H1 (cell line): ENCODE results near the gene PCDHA12. TPM values are rescaled to one million over a fixed set of nuclear protein-coding genes. Genes with fewer than 3 reads are reported as not detected.

Source experiments
- CTCF ChIA-PET: fragments of 300-600 bp; sonication (Branson Sonifier 250); formaldehyde crosslinking; loops from one replicate; lab custom pipeline; 2021; ENCODE audit not compliant: partially characterized antibody; lab: Charles Lee
- POLR2A ChIA-PET: fragments of 300-600 bp; sonication (Branson Sonifier 250); formaldehyde crosslinking; loops from one replicate; lab custom pipeline; 2021; ENCODE audit warnings: inconsistent platforms; ENCODE audit not compliant: partially characterized antibody; lab: Charles Lee
- DNase-seq, 2 experiments: peaks; one replicate each; pipeline versions ENCODE4 v3.0.0 to v3.0.0-alpha.2; 2010 to 2022; ENCODE audit warnings: low spot score in 2 of 2, low read depth in 1 of 2, mixed read lengths in 1 of 2
- FAIRE-seq: peaks from 2 replicates; lab custom pipeline; 2011; peaks lifted over from hg19 to GRCh38; lab: Jason Lieb, UNC
- H2AFZ ChIP-seq: 2 replicates; pipeline ENCODE4 v1.8.1; 2012; ENCODE audit warnings: low read length, inconsistent platforms
- H2AK5ac ChIP-seq: 2 replicates; pipeline ENCODE4 v1.6.1; 2013; ENCODE audit warnings: low read depth, low read length
- H2BK120ac ChIP-seq: replicated peaks from 2 replicates; pipeline ENCODE3; 2013; ENCODE audit warnings: low read depth, low read length, inconsistent platforms
- H2BK12ac ChIP-seq: 2 replicates; pipeline ENCODE4 v1.6.1; 2013; ENCODE audit warnings: low read depth, low read length
- H2BK15ac ChIP-seq: 2 replicates; pipeline ENCODE4 v1.6.1; 2013; ENCODE audit warnings: low read length
- H2BK20ac ChIP-seq: 2 replicates; pipeline ENCODE4 v1.6.1; 2013; ENCODE audit warnings: low read length
- H2BK5ac ChIP-seq: 2 replicates; pipeline ENCODE4 v1.6.1; 2013; ENCODE audit warnings: low read depth, low read length
- H3K14ac ChIP-seq: 2 replicates; pipeline ENCODE4 v1.6.1; 2013; ENCODE audit warnings: inconsistent platforms; ENCODE audit not compliant: insufficient read length
- H3K18ac ChIP-seq: 2 replicates; pipeline ENCODE4 v1.6.1; 2013; ENCODE audit warnings: low read length; ENCODE audit errors: extremely low read depth
- H3K23ac ChIP-seq: 2 replicates; pipeline ENCODE4 v1.6.1; 2013; ENCODE audit warnings: inconsistent platforms; ENCODE audit not compliant: insufficient read length
- H3K23me2 ChIP-seq: 2 replicates; pipeline ENCODE4 v1.6.1; 2013; ENCODE audit warnings: low read depth, low read length
- H3K27ac ChIP-seq: 2 replicates; pipeline ENCODE4 v1.6.1; 2011; ENCODE audit warnings: low read depth, low read length, inconsistent platforms
- H3K27me3 ChIP-seq, 4 experiments: replicated peaks in 1 of 4; 1 replicate in 1 of 4; 2 replicates in 3 of 4; pipeline versions ENCODE4 v1.6.1 to v1.8.1; 2011 to 2013; ENCODE audit warnings: low read length in 3 of 4, mild to moderate bottlenecking in 3 of 4, inconsistent platforms in 2 of 4, mixed read lengths in 2 of 4, moderate library complexity in 1 of 4; ENCODE audit not compliant: control insufficient read depth in 3 of 4, insufficient read depth in 3 of 4; ENCODE audit errors: extremely low read depth in 1 of 4
- H3K36me3 ChIP-seq, 4 experiments: 2 replicates each; pipeline versions ENCODE4 v1.6.1 to v1.8.1; 2011 to 2013; ENCODE audit warnings: mild to moderate bottlenecking in 4 of 4, low read length in 3 of 4, moderate library complexity in 2 of 4, control low read depth in 1 of 4, inconsistent platforms in 1 of 4; ENCODE audit not compliant: insufficient read depth in 4 of 4, control insufficient read depth in 2 of 4
- H3K4ac ChIP-seq: replicated peaks from 2 replicates; pipeline ENCODE3; 2013; ENCODE audit warnings: low read length, low read depth, mixed read lengths, inconsistent platforms; ENCODE audit not compliant: insufficient read length
- H3K4me1 ChIP-seq, 4 experiments: replicated peaks in 1 of 4; 1 replicate in 1 of 4; 2 replicates in 3 of 4; pipeline versions ENCODE4 v1.6.1 to v1.8.1; 2011 to 2013; ENCODE audit warnings: low read length in 3 of 4, inconsistent platforms in 2 of 4, mixed read lengths in 1 of 4; ENCODE audit not compliant: insufficient read depth in 4 of 4, control insufficient read depth in 3 of 4
- H3K4me2 ChIP-seq, 2 experiments: 2 replicates each; pipeline versions ENCODE4 v1.6.1 to v1.8.1; 2011 to 2013; ENCODE audit warnings: low read depth in 2 of 2, low read length in 2 of 2, control low read depth in 1 of 2, inconsistent platforms in 1 of 2, mild to moderate bottlenecking in 1 of 2; ENCODE audit not compliant: insufficient read depth in 1 of 2
- H3K4me3 ChIP-seq, 4 experiments: fragments of 200-600, 300-600 bp in 1 of 4; sonication (generic), shearing (Covaris generic), sonication (Bioruptor Twin) in 1 of 4; 2 replicates each; pipeline versions ENCODE4 v1.5.1 to v1.8.1; 2011 to 2016; ENCODE audit warnings: low read length in 4 of 4, low read depth in 3 of 4, control low read depth in 2 of 4, inconsistent platforms in 2 of 4, mild to moderate bottlenecking in 2 of 4, mixed read lengths in 1 of 4, moderate library complexity in 1 of 4; ENCODE audit not compliant: insufficient read depth in 2 of 4; ENCODE audit errors: extremely low read depth in 1 of 4
- H3K56ac ChIP-seq: replicated peaks from 2 replicates; pipeline ENCODE3; 2013; ENCODE audit warnings: low read depth, mild to moderate bottlenecking, mixed read lengths, low read length, inconsistent platforms; ENCODE audit not compliant: insufficient read length
- H3K79me1 ChIP-seq: 2 replicates; pipeline ENCODE4 v1.6.1; 2013; ENCODE audit warnings: low read depth, low read length, control low read depth
- H3K79me2 ChIP-seq, 2 experiments: 2 replicates each; pipeline versions ENCODE4 v1.6.1 to v1.8.1; 2012 to 2013; ENCODE audit warnings: low read length in 2 of 2, mild to moderate bottlenecking in 2 of 2, inconsistent platforms in 1 of 2; ENCODE audit not compliant: insufficient read depth in 2 of 2, control insufficient read depth in 1 of 2
- H3K9ac ChIP-seq, 4 experiments: replicated peaks in 1 of 4; 1 replicate in 1 of 4; 2 replicates in 3 of 4; pipeline versions ENCODE4 v1.6.1 to v1.8.1; 2011 to 2013; ENCODE audit warnings: low read depth in 3 of 4, low read length in 3 of 4, control low read depth in 2 of 4, mild to moderate bottlenecking in 2 of 4, moderate library complexity in 2 of 4, inconsistent platforms in 1 of 4; ENCODE audit errors: extremely low read depth in 1 of 4
- H3K9me3 ChIP-seq, 2 experiments: 2 replicates each; pipeline versions ENCODE4 v1.6.1 to v1.8.1; 2012 to 2013; ENCODE audit warnings: mild to moderate bottlenecking in 2 of 2, moderate library complexity in 2 of 2, control low read depth in 1 of 2, inconsistent platforms in 1 of 2, low read depth in 1 of 2, low read length in 1 of 2, mixed read lengths in 1 of 2; ENCODE audit not compliant: insufficient read depth in 2 of 2
- H4K20me1 ChIP-seq, 2 experiments: replicated peaks in 1 of 2; 2 replicates each; pipeline versions ENCODE3 to v1.8.1; 2011 to 2013; ENCODE audit warnings: inconsistent platforms in 2 of 2, low read length in 2 of 2, mild to moderate bottlenecking in 1 of 2; ENCODE audit not compliant: insufficient read depth in 2 of 2, control insufficient read depth in 1 of 2
- H4K5ac ChIP-seq: 2 replicates; pipeline ENCODE4 v1.6.1; 2013; ENCODE audit warnings: low read length, low read depth, mixed read lengths, inconsistent platforms; ENCODE audit not compliant: insufficient read length
- H4K8ac ChIP-seq: 2 replicates; pipeline ENCODE4 v1.8.0; 2013; ENCODE audit warnings: mild to moderate bottlenecking, moderate library complexity, low read length, inconsistent platforms; ENCODE audit not compliant: insufficient read depth; ENCODE audit errors: extremely low read depth
- H4K91ac ChIP-seq: replicated peaks from 2 replicates; pipeline ENCODE3; 2013; ENCODE audit warnings: low read length, mixed read lengths, inconsistent platforms; ENCODE audit not compliant: insufficient read length
- BCL11A ChIP-seq, 2 experiments: IDR thresholded peaks; one replicate each; pipeline ENCODE4 v1.6.1; 2011; ENCODE audit warnings: low read depth in 2 of 2, low read length in 2 of 2, mild to moderate bottlenecking in 2 of 2
- E2F6 ChIP-seq: IDR thresholded peaks from 2 replicates; pipeline ENCODE4 v1.6.1; 2012; ENCODE audit warnings: inconsistent platforms
- HDAC6 ChIP-seq: IDR thresholded peaks from one replicate; pipeline ENCODE4 v1.7.1; 2012; ENCODE audit warnings: low read depth, mild to moderate bottlenecking, inconsistent platforms, low read length, moderate library complexity
- NRF1 ChIP-seq: IDR thresholded peaks from 2 replicates; pipeline ENCODE4 v1.6.1; 2011; ENCODE audit warnings: mild to moderate bottlenecking, low read depth, low read length, improper control_type of control experiment
- POLR2AphosphoS5 ChIP-seq: IDR thresholded peaks from 2 replicates; pipeline ENCODE4 v1.6.1; 2011; ENCODE audit warnings: low read depth, low read length
- RBBP5 ChIP-seq: IDR thresholded peaks from 2 replicates; pipeline ENCODE4 v1.7.1; 2012; ENCODE audit warnings: low read depth, mild to moderate bottlenecking, inconsistent platforms, low read length, moderate library complexity, borderline replicate concordance
- RFX5 ChIP-seq: IDR thresholded peaks from 2 replicates; pipeline ENCODE4 v1.6.1; 2011; ENCODE audit warnings: low read depth, low read length, improper control_type of control experiment, borderline replicate concordance
- RXRA ChIP-seq: IDR thresholded peaks from 2 replicates; pipeline ENCODE4 v1.6.1; 2011; ENCODE audit warnings: low read depth, mild to moderate bottlenecking, low read length, moderate library complexity; ENCODE audit not compliant: insufficient read depth
- TAF7 ChIP-seq: optimal IDR thresholded peaks from 2 replicates; pipeline ENCODE3; 2011; ENCODE audit warnings: low read depth, mild to moderate bottlenecking, inconsistent platforms, low read length, moderate library complexity, borderline replicate concordance
- TEAD4 ChIP-seq: IDR thresholded peaks from 2 replicates; pipeline ENCODE4 v1.6.1; 2012; ENCODE audit warnings: low read depth, low read length, inconsistent platforms, mixed read lengths
- WGBS, 2 experiments: shearing (Covaris generic) in 1 of 2; methylation state at CpG; one replicate each; pipeline versions ENCODE4 v1.1.6 to v1.1.7; 2013 to 2015; ENCODE audit warnings: low lambda C conversion rate in 2 of 2, mixed read lengths in 2 of 2, inconsistent platforms in 1 of 2, low coverage in 1 of 2, missing lambda C conversion rate in 1 of 2; ENCODE audit not compliant: insufficient replicate concordance in 2 of 2, insufficient coverage in 1 of 2, insufficient read length in 1 of 2; ENCODE audit errors: extremely low coverage in 1 of 2, missing lambda C conversion rate in 1 of 2; 5-methylcytosine and 5-hydroxymethylcytosine counted together
- polyA plus RNA-seq, 7 experiments: library from polyadenylated mRNA; depleted of rRNA in 3 of 7; stranded (reverse) in 5 of 7; unstranded in 2 of 7; fragments of >200 nt in 5 of 7; fragments of 200-250 nt in 2 of 7; gene quantifications; 1 replicate in 5 of 7; 2 replicates in 1 of 7; 4 replicates in 1 of 7; pipeline versions ENCODE4 v1.2.1 to v1.2.3, GENCODE V29; 2011 to 2013; ENCODE audit warnings: missing spikeins in 2 of 7, mixed read lengths in 2 of 7
- total RNA-seq: library from RNA; stranded (reverse); fragmentation: NEBNext Ultra II Directional; extraction: Animal tissue kit (Norgen Biotek cat#: 25700); gene quantifications from 2 replicates; pipeline ENCODE4 v1.2.1, GENCODE V29; 2021

Gene PCDHA12
- total and polyA plus RNA-seq, 2 of the 8 experiments (the other 6 are each of a cell fraction or from before 2014, with no cell fraction given) = 4.2 to 9.3 TPM

- H3K4me2 ChIP-seq = peak overlapping the region; percentile 95 to 97
- H2BK12ac ChIP-seq = peak overlapping the region; percentile 80; the same call in 1 of the 2 replicates
- peak overlapping the region; percentile 38 for H3K56ac ChIP-seq
- H4K91ac ChIP-seq = peak overlapping the region; percentile 59
- WGBS, 2 experiments = 2% methylated on average over 73 of the region's 74 CpGs; no CpG with 5 or more reads in 1 of the 2 experiments
- no peak overlapping the region for H3K27ac ChIP-seq
- H4K20me1 ChIP-seq = peaks cover 9 to 15% of the 10 kb centered on the region in 2 experiments
- H3K4me3 ChIP-seq = peak overlapping the region; percentile 62 to 75 (median 70)
- POLR2A ChIA-PET = interaction anchor here (0.7 to 3.8 kb wide), 10 partner anchors 40 to 125 kb away, joined by 3 to 41 read pairs (median 6); partner anchors contain the start of genes PCDHA11, PCDHA12, PCDHAC2 and PCDHB1
- H3K18ac ChIP-seq = peak overlapping the region; percentile 82; the same call in 1 of the 2 replicates
- H4K5ac ChIP-seq = no peak overlapping the region
- CTCF ChIA-PET = interaction anchor here (0.5 to 4.8 kb wide), 59 partner anchors 8 to 562 kb away, joined by 3 to 78 read pairs (median 4); partner anchors contain the start of genes PCDHA10, PCDHA11, PCDHA12 and PCDHA13
- no peak overlapping the region for H2AK5ac ChIP-seq
- peaks cover 0 to 15% (median 11%) of the 10 kb centered on the region in 4 experiments; a peak in 6 of 7 replicates for H3K4me1 ChIP-seq
- H4K8ac ChIP-seq = peak overlapping the region; percentile 91
- peak; percentile 81 to 98 for DNase-seq
- H3K79me1 ChIP-seq = no peaks in the 10 kb centered on the region; the same call in none of the 2 replicates
- H2BK20ac ChIP-seq = no peak overlapping the region
- peaks cover 0 to 25% (median 15%) of the 10 kb centered on the region in 4 experiments; a peak in 6 of 7 replicates for H3K27me3 ChIP-seq
- H2AFZ ChIP-seq = peak overlapping the region; percentile 68
- H2BK5ac ChIP-seq = no peak overlapping the region; the same call in 1 of the 2 replicates
- H3K9me3 ChIP-seq = no peaks in the 10 kb centered on the region
- no peak overlapping the region for H3K23ac ChIP-seq
- FAIRE-seq = no peak
- H3K36me3 ChIP-seq = no peaks in the 10 kb centered on the region
- no peak overlapping the region for H3K14ac ChIP-seq
- no peak overlapping the region for H2BK15ac ChIP-seq
- peak overlapping the region in 3 of 4 experiments; percentile 42 to 58 (median 51); a peak in 4 of 7 replicates for H3K9ac ChIP-seq
- H3K23me2 ChIP-seq = peaks cover 20% of the 10 kb centered on the region
- peak overlapping the region; percentile 32 for H3K4ac ChIP-seq
- no peak overlapping the region for H2BK120ac ChIP-seq
- no peaks in the 10 kb centered on the region for H3K79me2 ChIP-seq
- TF ChIP-seq RFX5 (no peak), RXRA (no peak), E2F6 (peak; percentile 30; the same call in 1 of the 2 replicates), TAF7 (peak; percentile 32), NRF1 (no peak), HDAC6 (no peak), RBBP5 (peak; percentile 83; the same call in 1 of the 2 replicates), BCL11A (IDR thresholded peaks at IDR 0.05; ENCODE audit: low read depth in 2 of 2, low read length in 2 of 2) (no peak), TEAD4 (no peak), POLR2AphosphoS5 (no peak)
These were observed 51.5 kb downstream of the PCDHA12 start for GRCh38 chr5:140926443-140927227.
